ENCODE results near the gene OPCML.

GRCh38 chr11:133078012-133078411 is 454.3 kb downstream of the OPCML start:
- no peak for TF ChIP-seq CTCF (IDR thresholded peaks at IDR 0.05)
- no peak for TF ChIP-seq POLR2AphosphoS5 (IDR thresholded peaks at IDR 0.05; ENCODE audit: low read depth, low read length)
